Measurements from ENCODE around the gene GLRX3. TPM values are rescaled to one million over a fixed set of nuclear protein-coding genes. Genes with fewer than 3 reads are reported as not detected.

The GLRX3 gene
- total and polyA plus RNA-seq, 2 donors (not counting 1 experiment from before 2014, with no cell fraction given) = 26.9 to 45.4 TPM

DNA sequence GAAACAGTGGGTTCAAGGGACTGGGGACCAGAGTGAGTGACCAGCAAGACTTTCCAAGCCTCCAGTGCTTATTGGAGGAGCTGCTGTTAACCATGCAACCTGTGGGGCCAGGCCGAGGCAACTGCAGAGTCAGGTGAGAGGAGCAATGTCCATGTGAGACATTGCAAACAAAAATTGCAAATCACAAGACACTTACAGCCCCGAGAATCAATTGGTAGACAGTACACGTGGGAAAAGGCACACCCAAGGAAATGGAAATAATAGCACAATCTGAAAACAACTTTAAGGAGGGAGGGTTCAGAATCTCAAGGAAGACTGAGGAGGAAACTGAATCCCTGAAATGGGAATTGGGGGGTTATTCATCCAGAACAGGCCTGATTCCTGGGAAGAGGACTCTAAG is 72.6 kb downstream of the GLRX3 start:
- CTCF ChIA-PET = no interaction called here

DNA sequence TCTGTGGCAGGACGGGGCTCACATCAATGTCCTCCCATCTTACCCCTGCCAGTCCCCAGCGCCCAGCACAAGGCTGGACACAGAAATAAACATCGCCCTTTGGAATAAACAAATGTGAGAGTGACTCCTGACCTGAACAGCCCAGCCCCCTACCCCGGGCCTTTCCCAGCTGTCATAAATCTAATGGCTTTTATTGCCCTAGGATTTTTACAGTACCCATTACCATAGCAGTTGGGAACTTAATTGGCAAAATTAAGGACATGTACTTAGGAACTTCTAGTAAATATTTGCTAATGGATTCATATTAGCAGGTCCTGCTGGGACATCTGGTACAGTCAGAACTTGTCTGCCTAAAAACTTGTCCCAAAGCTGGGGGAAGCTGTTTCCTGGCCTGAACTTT is 76.6 kb downstream of the GLRX3 start:
- no peak for ATAC-seq (ENCODE audit: low read depth)
- CTCF ChIA-PET = no interaction called here

More for the DNA sequence above, 72.6 kb downstream of the GLRX3 start:
- no peaks in the 10 kb centered on the region for H3K36me3 ChIP-seq (replicated peaks in 1 of 2; ENCODE audit: control extremely low read depth in 1 of 2, control insufficient read depth in 1 of 2, extremely low read depth in 1 of 2, insufficient read depth in 2 of 2, low read length in 1 of 2)
- Mint-ChIP-seq H3K27me3 (no peaks in the 10 kb centered on the region), H3K9me3 (ENCODE audit: insufficient read depth) (no peaks in the 10 kb centered on the region), H3K4me1 (no peaks in the 10 kb centered on the region), H3K4me3 (no peak overlapping the region), H3K27ac (no peak overlapping the region)
- no CpG with 5 or more reads among the region's 3 CpGs for WGBS (ENCODE audit: insufficient coverage)
- H3K27me3 ChIP-seq (replicated peaks in 1 of 4; ENCODE audit: control extremely low read depth in 1 of 4, control insufficient read depth in 3 of 4, insufficient read depth in 4 of 4, low read length in 3 of 4) = no peaks in the 10 kb centered on the region
- no peak overlapping the region for H3K4me3 ChIP-seq (ENCODE audit: control extremely low read depth in 1 of 5, extremely low read depth in 1 of 5, insufficient read depth in 1 of 5, low read depth in 2 of 5, low read length in 4 of 5)
- H3K4me2 ChIP-seq (replicated peaks; ENCODE audit: low read depth, low read length, poor library complexity, severe bottlenecking) = no peak overlapping the region
- no peaks in the 10 kb centered on the region for H4K20me1 ChIP-seq (ENCODE audit: control insufficient read depth, insufficient read depth, low read length, poor library complexity, severe bottlenecking)
- no peaks in the 10 kb centered on the region for H3K4me1 ChIP-seq (ENCODE audit: control insufficient read depth in 2 of 2, insufficient read depth in 2 of 2, low read length in 2 of 2)
- ATAC-seq (ENCODE audit: low read depth) = no peak
- no peak overlapping the region for H2AFZ ChIP-seq (ENCODE audit: insufficient read depth, low read depth, low read length, poor library complexity, severe bottlenecking)
- peaks cover 0 to 9% (median 0%) of the 10 kb centered on the region in 3 donors for H3K9me3 ChIP-seq (ENCODE audit: control extremely low read depth in 1 of 3, control insufficient read depth in 2 of 3, insufficient read depth in 1 of 3, low read length in 2 of 3)
- H3K9ac ChIP-seq (ENCODE audit: low read length) = no peak overlapping the region
- no peak for DNase-seq
- no peaks in the 10 kb centered on the region for H3K79me2 ChIP-seq (ENCODE audit: control insufficient read depth, insufficient read depth, low read length)
- no peak overlapping the region for H3K27ac ChIP-seq (ENCODE audit: low read length in 2 of 2)
- intact Hi-C loops (cut with micrococcal nuclease) = no loop called here
- TF ChIP-seq, protein P1, sequence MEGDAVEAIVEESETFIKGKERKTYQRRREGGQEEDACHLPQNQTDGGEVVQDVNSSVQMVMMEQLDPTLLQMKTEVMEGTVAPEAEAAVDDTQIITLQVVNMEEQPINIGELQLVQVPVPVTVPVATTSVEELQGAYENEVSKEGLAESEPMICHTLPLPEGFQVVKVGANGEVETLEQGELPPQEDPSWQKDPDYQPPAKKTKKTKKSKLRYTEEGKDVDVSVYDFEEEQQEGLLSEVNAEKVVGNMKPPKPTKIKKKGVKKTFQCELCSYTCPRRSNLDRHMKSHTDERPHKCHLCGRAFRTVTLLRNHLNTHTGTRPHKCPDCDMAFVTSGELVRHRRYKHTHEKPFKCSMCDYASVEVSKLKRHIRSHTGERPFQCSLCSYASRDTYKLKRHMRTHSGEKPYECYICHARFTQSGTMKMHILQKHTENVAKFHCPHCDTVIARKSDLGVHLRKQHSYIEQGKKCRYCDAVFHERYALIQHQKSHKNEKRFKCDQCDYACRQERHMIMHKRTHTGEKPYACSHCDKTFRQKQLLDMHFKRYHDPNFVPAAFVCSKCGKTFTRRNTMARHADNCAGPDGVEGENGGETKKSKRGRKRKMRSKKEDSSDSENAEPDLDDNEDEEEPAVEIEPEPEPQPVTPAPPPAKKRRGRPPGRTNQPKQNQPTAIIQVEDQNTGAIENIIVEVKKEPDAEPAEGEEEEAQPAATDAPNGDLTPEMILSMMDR (IDR thresholded peaks at IDR 0.05) = no peak
- TF ChIP-seq EZH2 (IDR thresholded peaks at IDR 0.05; ENCODE audit: borderline replicate concordance, insufficient read depth, low read depth, low read length, poor library complexity, severe bottlenecking) = no peak
- POLR2A ChIA-PET = no interaction called here

More for the DNA sequence above, 76.6 kb downstream of the GLRX3 start:
- Histone ChIP-seq H3K27me3 (replicated peaks in 1 of 4; ENCODE audit: control extremely low read depth in 1 of 4, control insufficient read depth in 3 of 4, insufficient read depth in 4 of 4, low read length in 3 of 4) (no peaks in the 10 kb centered on the region), H3K9ac (ENCODE audit: low read length) (no peak overlapping the region), H3K27ac (ENCODE audit: low read length in 2 of 2) (no peak overlapping the region), H3K4me3 (ENCODE audit: control extremely low read depth in 1 of 5, extremely low read depth in 1 of 5, insufficient read depth in 1 of 5, low read depth in 2 of 5, low read length in 4 of 5) (no peak overlapping the region), H2AFZ (ENCODE audit: insufficient read depth, low read depth, low read length, poor library complexity, severe bottlenecking) (no peak overlapping the region), H3K79me2 (ENCODE audit: control insufficient read depth, insufficient read depth, low read length) (no peaks in the 10 kb centered on the region), H3K4me1 (ENCODE audit: control insufficient read depth in 2 of 2, insufficient read depth in 2 of 2, low read length in 2 of 2) (no peaks in the 10 kb centered on the region), H3K36me3 (replicated peaks in 1 of 2; ENCODE audit: control extremely low read depth in 1 of 2, control insufficient read depth in 1 of 2, extremely low read depth in 1 of 2, insufficient read depth in 2 of 2, low read length in 1 of 2) (no peaks in the 10 kb centered on the region), H4K20me1 (ENCODE audit: control insufficient read depth, insufficient read depth, low read length, poor library complexity, severe bottlenecking) (no peaks in the 10 kb centered on the region), H3K9me3 (ENCODE audit: control extremely low read depth in 1 of 3, control insufficient read depth in 2 of 3, insufficient read depth in 1 of 3, low read length in 2 of 3) (peaks cover 0 to 25% (median 0%) of the 10 kb centered on the region in 3 donors), H3K4me2 (replicated peaks; ENCODE audit: low read depth, low read length, poor library complexity, severe bottlenecking) (no peak overlapping the region)
- POLR2A ChIA-PET = no interaction called here
- intact Hi-C loops (cut with micrococcal nuclease) = no loop called here
- no peaks in the 10 kb centered on the region for H3K4me1 Mint-ChIP-seq
- H3K27ac Mint-ChIP-seq = no peak overlapping the region
- TF ChIP-seq EZH2 (IDR thresholded peaks at IDR 0.05; ENCODE audit: borderline replicate concordance, insufficient read depth, low read depth, low read length, poor library complexity, severe bottlenecking) = no peak
- TF ChIP-seq, protein P1 (IDR thresholded peaks at IDR 0.05) = no peak
- H3K4me3 Mint-ChIP-seq = no peak overlapping the region
- no peak for DNase-seq
- no peaks in the 10 kb centered on the region for H3K9me3 Mint-ChIP-seq (ENCODE audit: insufficient read depth)
- no peaks in the 10 kb centered on the region for H3K27me3 Mint-ChIP-seq
- no CpG with 5 or more reads among the region's 4 CpGs for WGBS (ENCODE audit: insufficient coverage)
